Measurements from ENCODE around the gene LRRC27. TPM values are rescaled to one million over a fixed set of nuclear protein-coding genes. Genes with fewer than 3 reads are reported as not detected.
"Not testable (repeated sequence)": the region's sequence is repeated elsewhere in the genome, so short reads cannot be mapped to it uniquely, and the experiment has no call there.

LRRC27 gene
- polyA plus RNA-seq, 2 donors: 2.3 to 2.6 TPM

- H3K27ac ChIP-seq (ENCODE audit: low read depth in 2 of 2, low read length in 1 of 2): no peak overlapping the region
- no peaks in the 10 kb centered on the region for H3K27me3 ChIP-seq (ENCODE audit: control insufficient read depth in 1 of 2, insufficient read depth in 2 of 2, low read length in 2 of 2)
- no peak overlapping the region for H3K4me3 ChIP-seq (ENCODE audit: low read depth in 1 of 2, low read length in 2 of 2)
- no peaks in the 10 kb centered on the region for H3K4me1 ChIP-seq (ENCODE audit: control insufficient read depth in 2 of 2, insufficient read depth in 2 of 2, low read length in 1 of 2)
- H3K36me3 ChIP-seq (ENCODE audit: control insufficient read depth in 2 of 2, insufficient read depth in 2 of 2, low read length in 1 of 2): no peaks in the 10 kb centered on the region
- WGBS, 2 donors: 72 to 78% methylated on average over 25 of the region's 25 CpGs
- peaks cover 0 to 2% of the 10 kb centered on the region in 2 donors for H3K9me3 ChIP-seq (ENCODE audit: control insufficient read depth in 2 of 2, insufficient read depth in 1 of 2, low read depth in 1 of 2, low read length in 1 of 2)
Observed at GRCh38 chr10:132293813-132294520, 38.0 kb upstream of the LRRC27 start.

- Histone ChIP-seq H3K4me3 (ENCODE audit: low read depth in 1 of 2, low read length in 2 of 2) (no peak overlapping the region), H3K4me1 (ENCODE audit: control insufficient read depth in 2 of 2, insufficient read depth in 2 of 2, low read length in 1 of 2) (no peaks in the 10 kb centered on the region), H3K27me3 (ENCODE audit: control insufficient read depth in 1 of 2, insufficient read depth in 2 of 2, low read length in 2 of 2) (no peaks in the 10 kb centered on the region), H3K36me3 (ENCODE audit: control insufficient read depth in 2 of 2, insufficient read depth in 2 of 2, low read length in 1 of 2) (no peaks in the 10 kb centered on the region), H3K9me3 (ENCODE audit: control insufficient read depth in 2 of 2, insufficient read depth in 1 of 2, low read depth in 1 of 2, low read length in 1 of 2) (peaks cover 0 to 2% of the 10 kb centered on the region in 2 donors), H3K27ac (ENCODE audit: low read depth in 2 of 2, low read length in 1 of 2) (no peak overlapping the region)
- 65 to 68% methylated on average over 23 of the region's 23 CpGs for WGBS, 2 donors
Observed at GRCh38 chr10:132294561-132295318, 37.3 kb upstream of the LRRC27 start.

- H3K4me1 ChIP-seq (ENCODE audit: control insufficient read depth in 2 of 2, insufficient read depth in 2 of 2, low read length in 1 of 2); H3K27me3 ChIP-seq (ENCODE audit: control insufficient read depth in 1 of 2, insufficient read depth in 2 of 2, low read length in 2 of 2); H3K27ac ChIP-seq (ENCODE audit: low read depth in 2 of 2, low read length in 1 of 2); H3K9me3 ChIP-seq (ENCODE audit: control insufficient read depth in 2 of 2, insufficient read depth in 1 of 2, low read depth in 1 of 2, low read length in 1 of 2); H3K36me3 ChIP-seq (ENCODE audit: control insufficient read depth in 2 of 2, insufficient read depth in 2 of 2, low read length in 1 of 2); H3K4me3 ChIP-seq (ENCODE audit: low read depth in 1 of 2, low read length in 2 of 2): not testable (repeated sequence)
- 88 to 91% methylated on average over 23 of the region's 23 CpGs for WGBS, 2 donors
Observed at GRCh38 chr10:132295481-132295880, 36.5 kb upstream of the LRRC27 start.

GRCh38 chr10:132296666-132297443, 35.1 kb upstream of the LRRC27 start:
- no peaks in the 10 kb centered on the region for H3K9me3 ChIP-seq (ENCODE audit: control insufficient read depth in 2 of 2, insufficient read depth in 1 of 2, low read depth in 1 of 2, low read length in 1 of 2)
- H3K4me1 ChIP-seq (ENCODE audit: control insufficient read depth in 2 of 2, insufficient read depth in 2 of 2, low read length in 1 of 2): no peaks in the 10 kb centered on the region
- H3K36me3 ChIP-seq (ENCODE audit: control insufficient read depth in 2 of 2, insufficient read depth in 2 of 2, low read length in 1 of 2): no peaks in the 10 kb centered on the region
- H3K4me3 ChIP-seq (ENCODE audit: low read depth in 1 of 2, low read length in 2 of 2): no peak overlapping the region
- 83 to 88% methylated on average over 28 of the region's 28 CpGs for WGBS, 2 donors
- H3K27ac ChIP-seq (ENCODE audit: low read depth in 2 of 2, low read length in 1 of 2): no peak overlapping the region
- no peaks in the 10 kb centered on the region for H3K27me3 ChIP-seq (ENCODE audit: control insufficient read depth in 1 of 2, insufficient read depth in 2 of 2, low read length in 2 of 2)

- H3K27ac ChIP-seq (ENCODE audit: low read depth in 2 of 2, low read length in 1 of 2): no peak overlapping the region
- 36 to 48% methylated on average over 9 of the region's 9 CpGs for WGBS, 2 donors
Observed at GRCh38 chr10:132297526-132297925, 34.5 kb upstream of the LRRC27 start.

GRCh38 chr10:132298038-132298881, 33.7 kb upstream of the LRRC27 start:
- Histone ChIP-seq H3K4me3 (ENCODE audit: low read depth in 1 of 2, low read length in 2 of 2) (no peak overlapping the region), H3K9me3 (ENCODE audit: control insufficient read depth in 2 of 2, insufficient read depth in 1 of 2, low read depth in 1 of 2, low read length in 1 of 2) (no peaks in the 10 kb centered on the region), H3K36me3 (ENCODE audit: control insufficient read depth in 2 of 2, insufficient read depth in 2 of 2, low read length in 1 of 2) (no peaks in the 10 kb centered on the region), H3K27me3 (ENCODE audit: control insufficient read depth in 1 of 2, insufficient read depth in 2 of 2, low read length in 2 of 2) (no peaks in the 10 kb centered on the region), H3K4me1 (ENCODE audit: control insufficient read depth in 2 of 2, insufficient read depth in 2 of 2, low read length in 1 of 2) (no peaks in the 10 kb centered on the region), H3K27ac (ENCODE audit: low read depth in 2 of 2, low read length in 1 of 2) (no peak overlapping the region)
- WGBS, 2 donors: 73 to 79% methylated on average over 26 to 28 of the region's 28 CpGs

More at GRCh38 chr10:132297526-132297925, 34.5 kb upstream of the LRRC27 start:
- Histone ChIP-seq H3K9me3 (ENCODE audit: control insufficient read depth in 2 of 2, insufficient read depth in 1 of 2, low read depth in 1 of 2, low read length in 1 of 2) (no peaks in the 10 kb centered on the region), H3K36me3 (ENCODE audit: control insufficient read depth in 2 of 2, insufficient read depth in 2 of 2, low read length in 1 of 2) (no peaks in the 10 kb centered on the region), H3K27me3 (ENCODE audit: control insufficient read depth in 1 of 2, insufficient read depth in 2 of 2, low read length in 2 of 2) (no peaks in the 10 kb centered on the region), H3K4me3 (ENCODE audit: low read depth in 1 of 2, low read length in 2 of 2) (no peak overlapping the region), H3K4me1 (ENCODE audit: control insufficient read depth in 2 of 2, insufficient read depth in 2 of 2, low read length in 1 of 2) (no peaks in the 10 kb centered on the region)

GRCh38 chr10:132299371-132300336, 32.3 kb upstream of the LRRC27 start:
- Histone ChIP-seq H3K9me3 (ENCODE audit: control insufficient read depth in 2 of 2, insufficient read depth in 1 of 2, low read depth in 1 of 2, low read length in 1 of 2) (no peaks in the 10 kb centered on the region), H3K27ac (ENCODE audit: low read depth in 2 of 2, low read length in 1 of 2) (no peak overlapping the region), H3K36me3 (ENCODE audit: control insufficient read depth in 2 of 2, insufficient read depth in 2 of 2, low read length in 1 of 2) (no peaks in the 10 kb centered on the region), H3K4me3 (ENCODE audit: low read depth in 1 of 2, low read length in 2 of 2) (no peak overlapping the region), H3K4me1 (ENCODE audit: control insufficient read depth in 2 of 2, insufficient read depth in 2 of 2, low read length in 1 of 2) (no peaks in the 10 kb centered on the region), H3K27me3 (ENCODE audit: control insufficient read depth in 1 of 2, insufficient read depth in 2 of 2, low read length in 2 of 2) (no peaks in the 10 kb centered on the region)
- WGBS, 2 donors: 85 to 89% methylated on average over 34 of the region's 34 CpGs

GRCh38 chr10:132300582-132300981, 31.4 kb upstream of the LRRC27 start:
- no peaks in the 10 kb centered on the region for H3K9me3 ChIP-seq (ENCODE audit: control insufficient read depth in 2 of 2, insufficient read depth in 1 of 2, low read depth in 1 of 2, low read length in 1 of 2)
- H3K4me1 ChIP-seq (ENCODE audit: control insufficient read depth in 2 of 2, insufficient read depth in 2 of 2, low read length in 1 of 2): no peaks in the 10 kb centered on the region
- no peak overlapping the region for H3K27ac ChIP-seq (ENCODE audit: low read depth in 2 of 2, low read length in 1 of 2)
- no peak overlapping the region for H3K4me3 ChIP-seq (ENCODE audit: low read depth in 1 of 2, low read length in 2 of 2)
- no peaks in the 10 kb centered on the region for H3K36me3 ChIP-seq (ENCODE audit: control insufficient read depth in 2 of 2, insufficient read depth in 2 of 2, low read length in 1 of 2)
- 63 to 79% methylated on average over 10 of the region's 10 CpGs for WGBS, 2 donors
- no peaks in the 10 kb centered on the region for H3K27me3 ChIP-seq (ENCODE audit: control insufficient read depth in 1 of 2, insufficient read depth in 2 of 2, low read length in 2 of 2)
